IMR-90 (cell line): Measurements from ENCODE around the gene SUPT3H. TPM values are rescaled to one million over a fixed set of nuclear protein-coding genes. Genes with fewer than 3 reads are reported as not detected.

Experiments used
- ATAC-seq: fragments of 200-7000 bp; cut with Tn5 transposase; 2 replicates; pipeline ENCODE4 v1.9.1; 2020; ENCODE audit warnings: low read depth, mild to moderate bottlenecking, moderate library complexity
- BruUV-seq: library from RNA; stranded (reverse); fragments of 400-500 nt; replicated peaks from 2 replicates; lab custom pipeline; 2021; lab: Mats Ljungman, UMichigan
- CTCF ChIA-PET: fragments of 300-600 bp; formaldehyde crosslinking; extraction: SDS; loops from one replicate; lab custom pipeline; 2021; ENCODE audit warnings: antibody characterized with exemption; lab: Yijun Ruan, JAX
- POLR2A ChIA-PET: fragments of 300-600 bp; sonication (Branson Sonifier 250); formaldehyde crosslinking; loops from one replicate; lab custom pipeline; 2022; ENCODE audit warnings: antibody characterized with exemption; ENCODE audit not compliant: unreplicated experiment; lab: Charles Lee
- DNase-seq: peaks from one replicate; pipeline ENCODE4 v3.0.0; 2013
- H2AFZ ChIP-seq: replicated peaks from 2 replicates; pipeline ENCODE3; 2013; ENCODE audit warnings: low read length, mild to moderate bottlenecking; ENCODE audit not compliant: poor library complexity
- H2AK5ac ChIP-seq: 2 replicates; pipeline ENCODE4 v1.6.1; 2013; ENCODE audit warnings: low read depth, low read length, inconsistent platforms
- H2AK9ac ChIP-seq: replicated peaks from 2 replicates; pipeline ENCODE3; 2013; ENCODE audit warnings: mild to moderate bottlenecking, low read depth, low read length, moderate library complexity; ENCODE audit not compliant: poor library complexity
- H2BK120ac ChIP-seq: 2 replicates; pipeline ENCODE4 v1.6.1; 2013; ENCODE audit warnings: low read depth, low read length, inconsistent platforms
- H2BK15ac ChIP-seq: 3 replicates; pipeline ENCODE4 v1.6.1; 2013; ENCODE audit warnings: low read depth, low read length, inconsistent platforms
- H2BK20ac ChIP-seq: 2 replicates; pipeline ENCODE4 v1.6.1; 2013; ENCODE audit warnings: low read depth, mild to moderate bottlenecking, inconsistent platforms, low read length, moderate library complexity
- H2BK5ac ChIP-seq: 2 replicates; pipeline ENCODE4 v1.6.1; 2013; ENCODE audit warnings: mild to moderate bottlenecking, low read depth, low read length, inconsistent platforms; ENCODE audit not compliant: poor library complexity, severe bottlenecking
- H3K14ac ChIP-seq: replicated peaks from 2 replicates; pipeline ENCODE4 v1.6.1; 2013; ENCODE audit warnings: low read depth, low read length, inconsistent platforms
- H3K18ac ChIP-seq: 2 replicates; pipeline ENCODE4 v1.6.1; 2013; ENCODE audit warnings: low read depth, low read length, control low read depth
- H3K23ac ChIP-seq: 2 replicates; pipeline ENCODE4 v1.6.1; 2013; ENCODE audit warnings: low read depth, low read length, inconsistent platforms
- H3K27ac ChIP-seq: 2 replicates; pipeline ENCODE4 v1.5.1; 2013; ENCODE audit warnings: mild to moderate bottlenecking, control low read depth, low read length; ENCODE audit not compliant: insufficient read depth
- H3K27me3 ChIP-seq: 2 replicates; pipeline ENCODE4 v1.6.1; 2013; ENCODE audit warnings: low read length; ENCODE audit not compliant: control insufficient read depth, insufficient read depth
- H3K36me3 ChIP-seq: 2 replicates; pipeline ENCODE4 v1.6.1; 2013; ENCODE audit warnings: low read length, mixed read lengths; ENCODE audit not compliant: control insufficient read depth, insufficient read depth
- H3K4ac ChIP-seq: 2 replicates; pipeline ENCODE4 v1.6.1; 2013; ENCODE audit warnings: low read depth, low read length, inconsistent platforms
- H3K4me1 ChIP-seq: 2 replicates; pipeline ENCODE4 v1.6.1; 2013; ENCODE audit warnings: low read length, mixed read lengths; ENCODE audit not compliant: control insufficient read depth, insufficient read depth
- H3K4me2 ChIP-seq: 2 replicates; pipeline ENCODE4 v1.6.1; 2013; ENCODE audit warnings: low read depth, mild to moderate bottlenecking, control low read depth, low read length, moderate library complexity
- H3K4me3 ChIP-seq: 2 replicates; pipeline ENCODE4 v1.5.1; 2013; ENCODE audit warnings: low read depth, mild to moderate bottlenecking, control low read depth, low read length, moderate library complexity; ENCODE audit not compliant: insufficient read depth
- H3K56ac ChIP-seq: 2 replicates; pipeline ENCODE4 v1.6.1; 2013; ENCODE audit warnings: low read length, inconsistent platforms; ENCODE audit not compliant: insufficient read depth; ENCODE audit errors: extremely low read depth
- H3K79me1 ChIP-seq, 2 experiments: 2 replicates each; pipeline ENCODE4 v1.6.1; 2013; ENCODE audit warnings: low read length in 2 of 2, inconsistent platforms in 1 of 2, low read depth in 1 of 2
- H3K9ac ChIP-seq: 2 replicates; pipeline ENCODE4 v1.6.1; 2013; ENCODE audit warnings: low read depth, low read length, control low read depth
- H3K9me1 ChIP-seq: 2 replicates; pipeline ENCODE4 v1.6.1; 2013; ENCODE audit warnings: low read length, inconsistent platforms; ENCODE audit not compliant: insufficient read depth
- H3K9me3 ChIP-seq: 2 replicates; pipeline ENCODE4 v1.6.1; 2013; ENCODE audit warnings: low read length; ENCODE audit not compliant: control insufficient read depth, insufficient read depth
- H4K20me1 ChIP-seq: 2 replicates; pipeline ENCODE4 v1.6.1; 2013; ENCODE audit warnings: low read length, inconsistent platforms; ENCODE audit not compliant: insufficient read depth
- H4K5ac ChIP-seq: 2 replicates; pipeline ENCODE4 v1.6.1; 2013; ENCODE audit warnings: mild to moderate bottlenecking, low read depth, low read length, control low read depth
- H4K8ac ChIP-seq, 2 experiments: 2 replicates each; pipeline ENCODE4 v1.6.1; 2013; ENCODE audit warnings: low read depth in 2 of 2, low read length in 2 of 2, control low read depth in 1 of 2, inconsistent platforms in 1 of 2
- H4K91ac ChIP-seq: 2 replicates; pipeline ENCODE4 v1.6.1; 2013; ENCODE audit warnings: low read depth, low read length, inconsistent platforms; ENCODE audit not compliant: insufficient read depth
- BHLHE40 ChIP-seq: fragments of 150-350 bp; IDR thresholded peaks from 2 replicates; pipeline ENCODE4 v1.6.1; 2016; ENCODE audit warnings: mild to moderate bottlenecking, low read depth, low read length
- CTCF ChIP-seq: conservative IDR thresholded peaks from 2 replicates; pipeline ENCODE4 v1.5.1; 2012; ENCODE audit warnings: mild to moderate bottlenecking, low read depth, low read length, improper control_type of control experiment
- MAFK ChIP-seq: IDR thresholded peaks from 2 replicates; pipeline ENCODE4 v1.6.1; 2012; ENCODE audit warnings: low read depth, low read length, improper control_type of control experiment
- MAZ ChIP-seq: IDR thresholded peaks from 2 replicates; pipeline ENCODE4 v1.6.1; 2012; ENCODE audit warnings: low read depth, mild to moderate bottlenecking, low read length, improper control_type of control experiment, moderate library complexity, borderline replicate concordance
- MXI1 ChIP-seq: IDR thresholded peaks from 2 replicates; pipeline ENCODE4 v1.6.1; 2012; ENCODE audit warnings: low read depth, mild to moderate bottlenecking, low read length, moderate library complexity, borderline replicate concordance
- NFE2L2 ChIP-seq: fragments of 150-350 bp; IDR thresholded peaks from 2 replicates; pipeline ENCODE4 v1.6.1; 2016; ENCODE audit warnings: low read depth, mild to moderate bottlenecking, low read length
- POLR2A ChIP-seq: IDR thresholded peaks from 2 replicates; pipeline ENCODE4 v1.6.1; 2012; ENCODE audit warnings: mild to moderate bottlenecking, low read depth, low read length
- RAD21 ChIP-seq: IDR thresholded peaks from 2 replicates; pipeline ENCODE4 v1.6.1; 2012; ENCODE audit warnings: low read length, improper control_type of control experiment
- RCOR1 ChIP-seq: IDR thresholded peaks from 2 replicates; pipeline ENCODE4 v1.6.1; 2012; ENCODE audit warnings: mild to moderate bottlenecking, low read length, improper control_type of control experiment; ENCODE audit not compliant: insufficient replicate concordance
- RFX5 ChIP-seq: IDR thresholded peaks from 2 replicates; pipeline ENCODE4 v1.8.0; 2012; ENCODE audit warnings: low read depth, mild to moderate bottlenecking, low read length, moderate library complexity
- SMC3 ChIP-seq: fragments of 150-350 bp; IDR thresholded peaks from 2 replicates; pipeline ENCODE4 v1.6.1; 2016; ENCODE audit warnings: low read depth, mild to moderate bottlenecking, antibody characterized with exemption, low read length, moderate library complexity
- WGBS, 2 experiments: methylation state at CpG; one replicate each; pipeline versions ENCODE4 v1.1.5 to v1.1.7; 2013; ENCODE audit warnings: missing lambda C conversion rate in 2 of 2; ENCODE audit not compliant: insufficient read length in 1 of 2; ENCODE audit errors: extremely low coverage in 2 of 2; 5-methylcytosine and 5-hydroxymethylcytosine counted together
- dilution Hi-C: fragments of 300-500 bp; cut with HindIII; formaldehyde crosslinking; loops from one replicate; pipeline ENCODE4 v1.14.3; 2018; ENCODE audit warnings: low sequenced_read_pairs; ENCODE audit not compliant: unreplicated experiment
- in situ Hi-C: fragments of 300-500 bp; cut with MboI; formaldehyde crosslinking; loops from 3 replicates; pipeline ENCODE4 v1.14.3; 2019; ENCODE audit warnings: low sequenced_read_pairs, inconsistent platforms, mixed read lengths
- intact Hi-C: fragments of 100-400 bp; cut with micrococcal nuclease; formaldehyde crosslinking; loops from 2 replicates; pipeline ENCODE4 v1.10.0; 2022
- polyA plus RNA-seq, 3 experiments: library from polyadenylated mRNA; depleted of rRNA; stranded (reverse); fragments of >200 nt; gene quantifications; 2 replicates each; pipeline ENCODE4 v1.2.3, GENCODE V29; 2012; ENCODE audit warnings: low replicate concordance in 1 of 3
- total RNA-seq: library from RNA; depleted of rRNA; stranded (reverse); fragments of >200 nt; gene quantifications from 2 replicates; pipeline ENCODE4 v1.2.3, GENCODE V29; 2012
- TF ChIP-seq, protein P1 (sequence below): fragments of 150-350 bp; IDR thresholded peaks from 2 replicates; pipeline ENCODE4 v1.6.1; 2016; ENCODE audit warnings: low read depth, mild to moderate bottlenecking, low read length, moderate library complexity, borderline replicate concordance

Gene SUPT3H
- total and polyA plus RNA-seq, 2 of the 4 experiments (the other 2 are of a cell fraction) = 4.5 to 5.0 TPM

DNA sequence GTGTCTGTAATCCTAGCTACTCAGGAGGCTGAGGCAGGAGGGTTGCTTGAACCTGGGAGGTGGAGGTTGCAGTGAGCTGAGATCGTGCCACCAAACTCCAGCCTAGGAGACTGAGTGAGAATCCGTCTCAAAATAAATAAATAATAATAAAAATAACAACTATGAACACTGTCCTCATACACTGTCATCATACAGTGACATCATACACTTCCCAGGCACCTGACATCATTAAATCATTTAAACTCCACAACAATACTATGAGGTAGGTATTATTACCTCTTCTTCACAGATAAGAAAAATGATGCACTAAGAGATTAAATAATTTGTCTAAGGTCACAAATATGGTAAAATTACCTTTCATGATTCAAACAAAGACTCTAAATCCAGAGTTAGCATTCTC is 250.5 kb downstream of the SUPT3H start:
- Histone ChIP-seq H3K9me1 (0 out of 2 replicates have a peak, but pooled peaks cover 3% of the 10 kb centered on the region), H3K23ac (no peak overlapping the region), H3K4me2 (no peak overlapping the region), H4K5ac (no peak overlapping the region), H3K18ac (no peak overlapping the region), H4K20me1 (no peaks in the 10 kb centered on the region), H3K56ac (no peak overlapping the region), H3K14ac (no peak overlapping the region), H3K9ac (no peak overlapping the region), H2AK9ac (no peak overlapping the region), H3K36me3 (no peaks in the 10 kb centered on the region), H2BK15ac (no peak overlapping the region), H3K27ac (no peak overlapping the region), H2AFZ (no peak overlapping the region), H2BK5ac (no peak overlapping the region), H2BK20ac (no peak overlapping the region), H3K9me3 (no peaks in the 10 kb centered on the region), H3K79me1 (no peaks in the 10 kb centered on the region), H3K4me3 (no peak overlapping the region), H3K4ac (no peak overlapping the region), H3K27me3 (no peaks in the 10 kb centered on the region), H3K4me1 (no peaks in the 10 kb centered on the region), H2AK5ac (no peak overlapping the region), H4K91ac (no peak overlapping the region), H2BK120ac (no peak overlapping the region), H4K8ac (no peak overlapping the region)
- in situ Hi-C loops (no loop called here), dilution Hi-C loops (no loop called here), intact Hi-C loops (no loop called here)
- no peak for DNase-seq
- CTCF ChIA-PET = no interaction called here
- WGBS, 2 experiments = no CpG with 5 or more reads among the region's 2 CpGs
- ATAC-seq = no peak
- POLR2A ChIA-PET = no interaction called here
- no TSS peak for BruUV-seq
- no peak for TF ChIP-seq RCOR1
- TF ChIP-seq NFE2L2 = no peak
- no peak for TF ChIP-seq POLR2A
- TF ChIP-seq MAFK = no peak
- TF ChIP-seq, protein P1, sequence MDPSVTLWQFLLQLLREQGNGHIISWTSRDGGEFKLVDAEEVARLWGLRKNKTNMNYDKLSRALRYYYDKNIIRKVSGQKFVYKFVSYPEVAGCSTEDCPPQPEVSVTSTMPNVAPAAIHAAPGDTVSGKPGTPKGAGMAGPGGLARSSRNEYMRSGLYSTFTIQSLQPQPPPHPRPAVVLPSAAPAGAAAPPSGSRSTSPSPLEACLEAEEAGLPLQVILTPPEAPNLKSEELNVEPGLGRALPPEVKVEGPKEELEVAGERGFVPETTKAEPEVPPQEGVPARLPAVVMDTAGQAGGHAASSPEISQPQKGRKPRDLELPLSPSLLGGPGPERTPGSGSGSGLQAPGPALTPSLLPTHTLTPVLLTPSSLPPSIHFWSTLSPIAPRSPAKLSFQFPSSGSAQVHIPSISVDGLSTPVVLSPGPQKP = no peak
- no peak for TF ChIP-seq RAD21
- TF ChIP-seq MXI1 = no peak
- no peak for TF ChIP-seq SMC3
- no peak for TF ChIP-seq RFX5
- TF ChIP-seq BHLHE40 = no peak
- no peak for TF ChIP-seq MAZ
- TF ChIP-seq CTCF = no peak
